Effector CD8-positive, alpha-beta T cell (primary cell): ENCODE results near the gene USP4.

Experiments
- DNase-seq: peaks from one replicate; lab custom pipeline; 2025; lab: John Stamatoyannopoulos, UW

Gene USP4

DNA sequence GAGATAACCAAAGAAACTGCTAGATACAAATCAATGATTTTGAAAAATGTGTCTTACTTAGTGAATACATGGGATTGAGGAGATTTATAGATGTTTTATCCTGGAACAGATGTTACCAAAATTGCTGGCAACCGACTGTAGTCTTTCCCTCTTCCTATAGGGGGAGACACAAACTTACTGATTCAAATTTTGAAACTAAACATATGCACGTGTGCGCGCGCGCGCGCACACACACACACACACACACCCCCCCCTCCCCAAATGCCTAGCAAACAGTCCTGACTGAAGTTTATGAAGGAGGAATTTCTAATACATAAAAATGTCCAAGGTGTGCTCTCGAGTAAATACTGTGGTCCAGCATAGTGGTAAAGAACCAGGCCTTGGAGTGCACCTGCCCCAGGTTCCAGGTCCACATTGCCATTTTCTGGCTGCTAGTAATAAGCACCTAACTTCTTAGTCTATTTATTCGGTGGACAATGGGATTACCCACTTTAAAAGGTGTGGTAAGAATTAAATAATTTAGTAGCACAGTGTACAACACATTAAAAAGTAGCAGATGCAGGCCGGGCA lies 44.3 kb downstream of the USP4 start:
- peak; percentile 13 for DNase-seq

DNA sequence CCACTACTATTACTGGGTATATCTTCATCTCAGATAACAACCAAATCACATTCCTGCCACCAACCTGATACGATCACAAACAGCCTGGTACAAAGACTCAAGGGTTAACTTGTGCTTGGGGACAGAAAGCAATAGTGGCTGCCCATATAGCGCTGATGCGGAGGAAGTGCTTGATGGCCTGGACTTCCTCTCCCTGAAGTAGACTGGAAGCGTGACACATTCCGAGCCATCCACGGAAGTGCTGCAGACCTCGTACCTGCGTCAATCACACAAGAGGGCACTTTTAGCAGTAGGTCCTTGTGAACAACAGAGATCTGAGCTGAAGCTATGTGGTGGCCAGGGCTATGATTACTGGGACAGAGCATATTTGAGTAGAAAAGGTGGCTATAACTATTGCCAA lies 45.5 kb downstream of the USP4 start:
- no peak for DNase-seq

DNA sequence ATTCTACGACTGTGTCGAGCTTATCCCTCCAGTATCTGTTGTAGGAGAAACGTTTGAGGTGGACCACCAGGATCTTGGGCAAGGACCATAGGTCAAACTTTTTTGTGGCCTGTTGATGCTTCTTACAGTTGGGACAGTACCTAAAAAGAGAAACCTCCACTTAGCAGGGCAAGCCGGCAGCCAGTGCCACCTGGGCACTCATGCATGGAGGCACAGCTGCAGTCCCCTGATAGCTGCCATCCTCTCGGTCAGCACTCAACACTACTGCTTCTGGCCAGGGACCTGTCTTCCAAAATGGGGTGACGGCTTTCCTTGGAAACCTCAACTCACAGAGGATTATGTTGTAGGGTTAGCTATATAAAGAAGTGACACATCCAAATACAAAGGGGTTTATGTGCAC lies 55.9 kb downstream of the USP4 start:
- no peak for DNase-seq

DNA sequence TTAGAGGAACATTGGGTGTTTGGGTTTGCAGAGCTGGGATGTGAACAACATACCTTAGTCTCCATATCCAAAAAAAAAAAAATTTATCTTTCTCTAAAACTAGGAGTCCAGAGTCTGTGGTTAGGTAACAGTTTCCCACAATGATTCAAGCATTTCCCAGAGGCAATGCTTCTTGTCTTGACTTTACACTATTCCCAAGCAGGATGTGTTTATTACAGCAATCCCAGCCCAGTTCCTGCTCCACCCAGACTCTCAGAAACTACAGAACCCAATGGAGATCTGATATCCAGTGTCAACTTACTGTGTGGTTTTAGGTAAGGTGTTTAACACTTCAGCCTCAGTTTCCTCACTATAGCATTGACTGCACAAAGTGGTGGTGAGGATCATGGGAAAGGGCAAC lies 60.5 kb downstream of the USP4 start:
- no peak for DNase-seq

DNA sequence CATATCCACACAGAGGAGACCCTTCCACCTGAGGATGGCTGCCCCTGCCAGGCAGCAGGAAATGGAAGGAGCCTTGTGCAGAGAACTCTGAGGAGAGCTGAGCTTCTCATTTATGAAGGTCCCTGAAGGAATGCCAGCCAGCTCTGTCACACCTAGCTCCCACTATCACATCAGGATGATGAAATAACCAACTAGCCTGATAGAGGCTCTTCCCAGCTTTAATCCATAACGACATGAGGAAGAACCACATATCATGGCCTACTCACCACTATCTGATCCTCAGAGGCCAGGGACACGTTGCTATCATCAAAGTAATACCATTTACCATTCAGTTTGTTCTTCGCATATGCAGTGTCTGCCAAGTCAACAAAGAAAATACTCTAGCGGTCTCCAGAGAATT lies 61.3 kb downstream of the USP4 start:
- no peak for DNase-seq

DNA sequence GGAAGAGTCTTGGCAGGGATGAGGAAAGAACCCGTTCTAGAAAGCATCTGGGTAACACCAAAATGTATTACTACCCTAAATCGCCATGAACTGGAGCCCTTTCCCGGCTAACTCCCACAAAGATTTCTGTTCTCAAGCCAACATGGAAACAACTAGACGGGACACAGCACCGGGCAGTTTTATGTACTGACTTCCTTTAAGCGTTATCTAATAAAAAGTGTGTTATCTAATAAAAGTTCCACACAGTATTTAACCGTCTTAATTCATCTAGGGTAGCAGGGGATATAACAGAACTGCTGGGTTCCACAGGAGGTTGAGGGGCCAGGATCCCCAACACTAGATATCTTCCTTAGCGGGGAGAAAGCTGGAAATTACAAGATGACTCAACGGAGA lies 62.5 kb downstream of the USP4 start:
- DNase-seq: no peak

DNA sequence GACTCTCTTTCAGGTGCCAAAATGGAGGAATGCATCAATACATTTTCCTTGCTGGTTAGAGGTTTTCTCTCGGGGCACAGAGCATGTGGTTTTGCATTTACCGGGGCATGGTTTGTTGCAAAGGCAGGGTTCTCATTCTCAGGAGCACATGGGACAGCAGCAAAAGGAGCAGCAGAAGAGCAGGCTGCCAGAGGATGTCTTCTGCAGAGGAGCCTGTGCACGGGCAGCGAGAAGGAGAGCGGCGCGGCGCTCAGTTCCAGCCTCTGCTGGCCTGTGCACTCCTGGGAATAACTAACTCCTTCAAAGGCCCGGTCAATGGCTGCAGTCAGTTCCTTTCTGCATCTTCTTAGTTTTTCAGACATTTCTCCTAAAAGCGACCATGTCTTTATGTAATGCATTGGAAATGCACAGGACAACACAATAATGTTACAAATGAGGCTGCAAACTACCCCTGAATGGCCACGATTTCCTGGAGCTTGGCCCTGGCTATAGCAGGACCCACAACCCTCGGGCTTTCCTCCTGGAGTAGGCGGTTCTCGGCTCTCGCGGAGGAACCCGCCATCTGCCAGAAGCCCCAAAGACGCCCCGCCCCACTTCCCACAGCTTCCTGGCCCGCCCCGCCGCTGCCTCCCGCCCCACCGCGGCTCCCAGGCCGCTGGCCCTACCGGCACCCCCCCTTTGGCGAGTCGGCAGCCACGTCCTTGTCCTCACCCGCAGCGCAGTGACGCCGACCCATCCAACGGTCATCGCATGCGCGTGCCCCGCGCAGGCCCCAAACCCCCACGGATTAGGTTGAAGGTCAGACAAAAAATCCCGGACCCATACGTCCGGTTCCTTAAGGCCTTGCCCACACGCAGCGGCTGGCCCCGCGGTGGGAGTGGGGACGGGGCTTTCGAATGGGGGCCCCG lies 63.1 kb downstream of the USP4 start, which contains the start of gene C3orf62:
Gene C3orf62, minus strand, starts transcription at position 758 of the 908 bp plus-strand sequence. Its CDS starts 360 bp downstream, at position 398.
- DNase-seq: peak; percentile 41

DNA sequence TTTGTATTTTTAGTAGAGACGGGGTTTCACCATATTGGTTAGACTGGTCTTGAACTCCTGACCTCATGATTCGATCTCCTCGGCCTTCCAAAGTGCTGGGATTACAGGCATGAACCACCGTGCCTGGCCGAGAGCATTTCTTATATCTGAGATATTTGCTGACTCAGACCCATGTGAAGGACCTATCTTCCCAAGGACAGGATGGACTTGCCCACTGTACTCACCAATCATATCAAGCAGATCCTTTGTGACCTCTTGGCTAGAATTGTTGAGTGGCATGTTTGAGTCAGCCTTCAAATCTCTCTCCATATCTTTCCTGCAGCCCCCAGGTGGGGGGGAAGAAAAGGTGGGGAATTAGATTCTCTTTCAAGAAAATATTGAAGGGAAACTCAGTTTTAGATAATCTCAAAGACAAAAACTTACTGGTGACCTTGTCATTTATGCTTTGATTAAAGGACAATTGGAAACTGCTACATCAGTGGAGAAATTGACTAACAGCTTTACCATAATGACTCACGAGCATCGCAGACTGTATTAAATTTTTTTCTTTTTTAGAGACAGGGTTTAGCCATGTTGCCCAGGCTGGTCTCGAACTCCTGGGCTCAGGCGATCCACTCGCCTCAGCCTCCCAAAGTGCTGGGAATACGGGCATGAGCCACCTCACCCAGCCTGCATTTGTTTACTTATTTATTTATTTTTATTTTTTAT lies 65.9 kb downstream of the USP4 start:
- DNase-seq: no peak

DNA sequence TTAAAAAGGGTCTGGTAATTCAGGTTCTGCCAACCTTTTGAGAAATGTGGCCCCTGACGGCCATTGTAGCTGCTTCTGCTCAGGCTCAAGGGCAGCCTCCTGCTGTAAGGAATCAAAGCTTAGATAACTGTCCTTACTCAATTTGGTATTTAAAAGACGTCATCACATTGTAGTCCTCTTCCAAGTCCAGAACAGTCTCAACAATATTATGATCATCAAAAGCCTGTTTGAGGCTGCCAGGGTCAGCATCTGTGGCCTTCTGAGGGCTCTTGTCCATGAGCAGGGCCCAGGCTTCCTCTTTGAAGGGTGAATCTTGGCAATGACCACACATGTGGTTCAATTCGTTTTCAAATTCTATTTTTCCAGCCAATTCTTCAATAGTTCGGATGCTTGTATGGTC lies 68.8 kb downstream of the USP4 start:
- DNase-seq: no peak

DNA sequence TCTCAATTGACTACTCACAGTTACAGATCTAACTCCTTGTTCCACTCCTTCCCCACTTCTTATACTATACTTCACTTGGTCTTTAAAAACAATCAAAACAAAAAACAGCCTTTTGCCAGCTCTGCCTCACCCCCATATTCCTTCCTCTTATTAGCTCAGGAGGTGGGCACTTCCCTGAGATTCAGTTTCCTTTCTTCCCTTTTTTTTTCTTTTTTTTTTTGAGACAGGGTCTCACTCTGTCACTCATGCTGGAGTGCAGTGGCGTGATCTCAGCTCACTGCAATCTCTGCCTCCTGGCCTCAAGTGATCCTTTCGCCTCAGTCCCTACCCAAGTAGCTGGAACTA lies 69.7 kb downstream of the USP4 start:
- DNase-seq: no peak

DNA sequence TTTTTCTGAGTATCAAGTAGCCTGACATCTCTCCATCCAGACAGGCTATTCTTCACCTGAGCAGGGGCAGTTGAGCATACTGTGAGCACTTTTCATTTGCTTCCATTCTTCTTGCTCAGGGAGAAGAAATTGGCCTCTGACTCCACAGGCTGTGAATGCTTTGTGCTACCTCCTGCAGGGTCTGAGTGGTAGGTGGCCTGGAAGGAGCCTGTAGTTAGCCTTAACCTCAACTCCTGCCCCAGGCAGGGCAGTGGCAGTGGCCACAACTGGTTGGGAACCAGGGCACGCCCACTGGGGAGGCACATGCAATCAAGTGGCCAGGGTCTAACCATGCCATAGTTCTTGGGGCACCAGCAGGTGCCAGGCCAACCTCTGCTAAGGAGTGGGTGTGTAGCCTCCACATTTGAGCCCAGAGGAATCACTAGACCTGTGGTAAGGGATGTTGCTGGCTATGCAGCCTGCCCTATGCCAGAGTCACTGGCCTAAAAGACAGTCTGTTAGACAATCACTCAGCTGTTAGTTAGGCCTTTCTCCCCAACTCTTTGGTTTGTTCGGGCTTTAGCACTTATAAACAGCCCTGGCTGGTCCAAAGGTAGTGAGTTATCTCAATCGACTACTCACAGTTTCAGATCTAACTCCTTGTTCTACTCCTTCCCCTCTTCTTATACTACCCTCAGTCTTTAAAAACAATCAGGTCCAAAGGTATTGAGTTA lies 70.3 kb downstream of the USP4 start:
- no peak for DNase-seq

DNA sequence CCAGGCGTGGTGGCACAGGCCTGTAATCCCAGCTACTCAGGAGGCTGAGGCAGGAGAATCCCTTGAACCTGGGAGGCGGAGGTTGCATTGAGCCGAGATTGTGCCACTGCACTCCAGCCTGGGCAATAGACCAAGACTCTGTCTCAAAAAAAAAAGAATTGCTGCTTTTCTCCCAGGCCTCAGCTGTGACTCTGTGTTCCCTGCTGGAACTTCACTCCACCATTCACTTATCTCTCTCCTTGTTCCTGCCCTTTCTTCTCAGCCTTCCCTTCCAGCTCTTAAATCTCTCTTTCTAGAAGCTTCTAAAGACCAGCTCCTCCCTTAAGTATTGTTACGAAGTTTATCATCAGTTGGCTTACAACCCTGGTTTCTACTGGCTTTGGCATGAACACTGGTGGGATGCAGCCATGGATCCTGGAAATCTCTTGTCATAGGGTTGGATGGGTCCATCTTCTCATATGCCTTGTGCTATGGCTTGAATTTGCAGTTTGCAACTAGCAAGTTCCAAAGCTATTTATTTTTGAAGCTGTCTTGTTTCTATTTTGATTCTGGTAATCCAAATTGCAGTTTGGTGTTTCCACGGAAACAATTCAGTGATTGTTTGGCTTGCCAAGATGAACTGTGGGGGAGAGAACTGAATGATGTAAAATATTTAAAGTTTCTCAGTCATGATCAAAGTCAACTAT lies 73.3 kb downstream of the USP4 start:
- no peak for DNase-seq

DNA sequence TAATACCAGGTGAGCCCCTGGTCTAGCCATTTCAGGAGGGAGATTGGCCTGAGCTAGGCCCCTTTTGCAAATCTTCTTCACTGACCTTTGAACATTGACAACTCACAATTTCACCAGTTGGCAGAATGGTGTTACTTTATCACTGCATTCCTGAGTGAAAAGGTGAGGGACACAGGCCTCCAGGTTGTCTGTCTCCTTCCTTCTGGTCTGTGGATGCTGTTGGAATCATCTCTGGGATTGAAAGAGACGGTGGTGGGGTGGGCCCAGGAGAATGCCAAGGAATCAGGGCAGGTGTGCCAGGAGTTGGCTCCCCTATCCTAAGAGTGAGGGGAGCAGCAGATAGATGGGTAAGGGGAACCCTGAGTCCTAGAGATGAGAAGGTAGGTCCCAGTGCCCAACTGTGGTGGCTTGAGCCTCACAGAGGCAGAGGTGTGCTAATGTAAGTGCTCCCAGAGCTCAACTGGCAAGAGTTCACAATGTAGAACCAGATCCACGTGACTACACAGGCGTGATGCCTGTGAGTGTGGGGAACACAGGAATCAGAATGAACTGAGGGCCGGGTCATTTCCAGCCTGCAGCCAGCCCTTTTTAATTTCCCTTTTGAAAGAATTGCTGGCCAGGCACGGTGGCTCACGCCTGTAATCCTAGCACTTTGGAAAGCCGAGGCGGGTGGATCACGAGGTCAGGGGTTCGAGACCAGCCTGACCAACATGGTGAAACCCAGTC lies 74.0 kb downstream of the USP4 start:
- DNase-seq: no peak

DNA sequence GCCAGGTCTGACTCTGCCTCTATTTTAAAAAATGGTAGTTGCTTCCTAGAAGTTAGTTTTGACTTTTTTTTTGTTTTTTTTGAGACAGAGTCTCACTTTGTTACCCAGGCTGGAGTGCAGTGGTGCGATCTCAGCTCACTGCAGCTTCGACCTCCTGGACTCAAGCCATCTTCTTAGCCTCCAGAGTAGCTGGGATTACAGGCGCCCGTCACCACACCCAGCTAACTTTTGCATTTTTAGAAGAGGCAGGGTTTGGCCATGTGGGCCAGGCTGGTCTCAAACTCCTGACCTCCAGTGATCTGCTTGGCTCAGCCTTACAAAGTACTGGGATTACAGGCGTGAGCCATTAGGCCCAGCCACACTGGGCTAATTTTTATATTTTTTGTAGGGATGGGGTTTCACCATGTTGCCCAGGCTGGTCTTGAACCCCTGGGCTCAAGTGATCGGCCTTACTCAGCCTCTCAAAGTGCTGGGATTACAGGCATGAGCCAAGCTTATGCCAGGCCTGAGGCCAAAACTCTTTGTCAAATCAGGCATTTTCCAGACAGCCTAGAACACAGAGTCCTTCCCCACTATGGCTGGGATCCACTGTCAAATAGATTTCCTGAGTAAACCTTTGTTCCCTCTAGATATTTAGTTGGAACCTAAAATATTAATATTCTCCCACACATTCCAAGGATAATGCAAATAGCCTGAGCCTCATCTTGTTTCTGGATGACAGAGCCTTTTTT lies 76.5 kb downstream of the USP4 start:
- no peak for DNase-seq

DNA sequence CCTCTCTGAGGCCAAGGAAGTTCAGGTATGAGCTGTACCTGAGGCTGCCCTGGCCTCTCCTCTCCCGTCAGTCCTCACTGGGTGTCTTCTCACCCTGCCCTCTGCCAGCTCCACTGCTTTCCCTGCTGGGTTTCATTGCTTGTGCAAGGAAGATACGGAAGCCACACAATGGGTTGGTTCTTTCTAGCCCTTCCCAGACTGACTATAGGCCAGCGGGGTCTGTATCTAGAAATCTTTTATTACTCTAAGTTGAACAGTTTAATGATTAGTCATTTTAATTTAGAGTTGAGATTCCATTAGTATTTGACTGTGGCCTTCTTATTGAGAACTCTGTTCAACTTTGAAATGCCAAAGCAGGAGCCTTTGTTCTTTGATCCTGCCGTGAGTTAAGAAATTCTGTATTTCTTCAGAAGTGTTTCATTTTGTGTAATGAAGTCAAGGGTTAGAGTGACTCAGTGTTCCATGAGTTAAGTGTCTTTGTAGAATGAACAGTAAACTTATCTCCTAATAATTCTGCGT lies 79.0 kb downstream of the USP4 start:
- no peak for DNase-seq

DNA sequence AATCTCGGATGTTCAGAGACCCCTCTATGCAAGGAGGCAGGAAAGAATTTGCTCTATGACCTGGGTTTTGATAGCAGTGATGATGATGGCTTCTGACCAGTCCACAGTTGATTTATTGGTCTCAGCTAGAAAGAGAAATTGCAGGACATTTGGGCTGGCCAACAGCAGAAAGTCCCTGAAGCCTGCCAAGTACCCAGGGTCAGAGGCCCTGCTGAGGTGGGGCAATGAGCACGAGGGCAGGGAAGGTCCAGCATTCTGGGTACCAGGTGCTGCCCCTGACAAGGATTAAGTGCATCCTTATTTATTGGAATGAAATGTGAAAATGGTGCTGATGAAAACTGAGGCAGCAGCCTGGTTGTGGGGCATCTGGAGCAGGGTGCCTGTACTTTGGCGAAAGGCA lies 82.7 kb downstream of the USP4 start:
- DNase-seq: no peak

DNA sequence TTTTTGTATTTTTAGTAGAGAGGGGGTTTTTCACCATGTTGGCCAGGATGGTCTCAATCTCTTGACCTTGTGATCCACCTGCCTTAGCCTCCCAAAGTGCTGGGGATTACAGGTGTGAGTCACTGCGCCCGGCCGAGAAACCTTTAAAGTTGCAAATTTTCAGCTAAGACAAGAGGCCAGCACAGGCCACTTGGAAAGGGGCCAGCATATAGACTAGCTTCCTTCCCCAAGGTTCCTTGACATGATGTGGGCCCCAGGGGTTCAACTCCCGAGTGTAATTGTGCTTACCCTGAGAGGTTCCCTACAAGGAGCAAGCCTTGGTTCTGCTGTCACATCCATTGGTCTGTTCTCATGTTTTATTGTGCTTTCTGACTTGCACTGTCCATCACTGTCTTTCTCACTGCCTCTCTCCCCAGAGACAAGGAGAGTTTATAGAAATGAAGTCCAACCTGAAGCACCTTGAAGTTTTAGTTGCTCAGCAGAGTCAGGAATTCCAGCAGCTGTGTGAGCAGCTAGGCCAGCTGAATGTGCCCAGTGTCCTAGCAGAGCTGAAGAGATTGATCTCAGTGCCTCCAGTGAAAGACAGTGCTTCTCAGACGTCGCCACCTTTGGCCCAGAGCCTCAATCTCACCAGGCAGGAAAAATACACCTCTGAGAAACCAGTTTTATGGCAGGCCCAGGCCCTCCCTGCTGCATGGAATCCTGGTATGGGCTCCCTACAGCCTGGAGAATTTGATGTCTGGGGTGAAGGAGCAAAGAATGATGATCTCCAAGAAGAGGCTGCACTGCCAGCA lies 83.9 kb downstream of the USP4 start:
- no peak for DNase-seq

DNA sequence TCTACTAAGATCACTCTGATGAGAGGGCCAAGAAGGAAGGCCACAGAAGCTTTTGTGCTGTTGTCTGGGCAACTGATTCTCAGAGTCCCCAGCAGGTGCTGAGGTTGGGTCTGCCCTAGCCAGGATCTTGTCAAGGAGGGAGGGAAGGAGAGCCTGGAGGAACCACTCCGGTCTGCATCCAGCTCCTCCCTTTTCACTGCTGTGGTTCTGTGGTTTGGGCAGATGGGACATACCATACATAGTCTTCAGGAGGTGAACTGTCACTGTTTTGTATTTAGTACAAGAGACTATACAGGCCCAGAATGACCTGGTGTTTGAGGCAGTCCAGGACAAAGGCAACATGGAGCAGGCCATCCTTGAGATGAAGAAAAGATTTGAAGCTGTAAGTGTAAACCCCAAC lies 84.7 kb downstream of the USP4 start:
- no peak for DNase-seq

DNA sequence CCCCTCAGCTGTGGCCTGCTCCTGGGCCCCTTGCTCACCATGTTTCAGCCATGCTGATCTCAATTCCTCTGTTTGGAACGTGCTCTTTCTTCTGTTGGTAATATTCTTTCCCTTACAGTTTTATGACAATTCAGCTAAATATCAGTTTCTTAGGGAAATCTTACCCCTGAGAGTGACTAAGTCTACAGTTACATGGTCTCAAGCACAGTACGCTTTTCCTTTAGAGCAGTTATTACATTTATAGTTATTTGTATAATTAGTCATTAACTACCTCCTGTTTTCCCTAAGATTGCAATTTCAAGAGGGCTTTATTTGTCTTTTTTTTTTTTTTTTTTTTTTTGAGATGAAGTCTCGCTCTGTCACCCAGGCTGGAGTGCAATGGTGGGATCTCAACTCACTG lies 86.3 kb downstream of the USP4 start:
- DNase-seq: no peak
